Measurements from ENCODE around the gene ERVV-1.

DNA sequence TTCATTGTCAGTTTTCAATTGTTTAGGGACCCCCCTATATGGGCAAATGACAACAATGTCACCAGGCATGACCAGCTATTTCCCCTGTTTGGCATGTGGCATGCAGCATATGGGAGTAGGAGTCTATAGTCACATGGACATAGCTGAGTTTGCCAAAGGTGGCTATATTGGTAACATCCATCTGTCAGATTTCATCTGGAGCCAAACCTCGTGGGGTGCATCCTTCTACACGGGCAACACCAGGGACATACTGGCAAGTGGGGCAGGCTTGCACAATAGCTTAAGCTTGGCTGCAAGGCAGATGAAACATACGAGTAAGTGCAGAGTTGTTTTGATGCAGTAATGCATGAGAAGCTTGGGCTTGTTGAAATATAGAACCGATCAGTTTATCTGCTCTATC lies 26.5 kb upstream of the ERVV-1 start:
- TF ChIP-seq KMT2B (CRISPR knock-in tag; IDR thresholded peaks at IDR 0.05) (no peak), PHF20 (CRISPR knock-in tag; IDR thresholded peaks at IDR 0.05) (no peak), ZFP41 (CRISPR knock-in tag; IDR thresholded peaks at IDR 0.05; ENCODE audit: borderline replicate concordance) (no peak), ZNF253 (CRISPR knock-in tag; IDR thresholded peaks at IDR 0.05; ENCODE audit: borderline replicate concordance) (no peak), BRD4 (CRISPR knock-in tag; IDR thresholded peaks at IDR 0.05) (no peak), HOXA7 (CRISPR knock-in tag; IDR thresholded peaks at IDR 0.05) (no peak), TARDBP (CRISPR knock-in tag; IDR thresholded peaks at IDR 0.05) (no peak), CBX1 (IDR thresholded peaks at IDR 0.05; ENCODE audit: low read depth) (no peak), CHD2 (IDR thresholded peaks at IDR 0.05; ENCODE audit: low read depth, low read length) (no peak), SALL1 (CRISPR knock-in tag; IDR thresholded peaks at IDR 0.05) (no peak), ZNF207 (IDR thresholded peaks at IDR 0.05; ENCODE audit: borderline replicate concordance) (no peak), ZNF263 (CRISPR knock-in tag; IDR thresholded peaks at IDR 0.05) (no peak), KDM2A (CRISPR knock-in tag; IDR thresholded peaks at IDR 0.05; ENCODE audit: borderline replicate concordance, low read depth) (no peak)
- TF ChIP-seq, protein P1, sequence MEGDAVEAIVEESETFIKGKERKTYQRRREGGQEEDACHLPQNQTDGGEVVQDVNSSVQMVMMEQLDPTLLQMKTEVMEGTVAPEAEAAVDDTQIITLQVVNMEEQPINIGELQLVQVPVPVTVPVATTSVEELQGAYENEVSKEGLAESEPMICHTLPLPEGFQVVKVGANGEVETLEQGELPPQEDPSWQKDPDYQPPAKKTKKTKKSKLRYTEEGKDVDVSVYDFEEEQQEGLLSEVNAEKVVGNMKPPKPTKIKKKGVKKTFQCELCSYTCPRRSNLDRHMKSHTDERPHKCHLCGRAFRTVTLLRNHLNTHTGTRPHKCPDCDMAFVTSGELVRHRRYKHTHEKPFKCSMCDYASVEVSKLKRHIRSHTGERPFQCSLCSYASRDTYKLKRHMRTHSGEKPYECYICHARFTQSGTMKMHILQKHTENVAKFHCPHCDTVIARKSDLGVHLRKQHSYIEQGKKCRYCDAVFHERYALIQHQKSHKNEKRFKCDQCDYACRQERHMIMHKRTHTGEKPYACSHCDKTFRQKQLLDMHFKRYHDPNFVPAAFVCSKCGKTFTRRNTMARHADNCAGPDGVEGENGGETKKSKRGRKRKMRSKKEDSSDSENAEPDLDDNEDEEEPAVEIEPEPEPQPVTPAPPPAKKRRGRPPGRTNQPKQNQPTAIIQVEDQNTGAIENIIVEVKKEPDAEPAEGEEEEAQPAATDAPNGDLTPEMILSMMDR (CRISPR knock-in tag; IDR thresholded peaks at IDR 0.05) = no peak
